Hindlimb muscle (tissue), 1 donor: Measurements from ENCODE around the gene DGKD. TPM values are rescaled to one million over a fixed set of nuclear protein-coding genes. Genes with fewer than 3 reads are reported as not detected.

Experiments
- DNase-seq: peaks from one replicate; pipeline ENCODE4 v3.0.0-alpha.2; 2013
- polyA plus RNA-seq: library from polyadenylated mRNA; unstranded; fragments of 120-200 nt; gene quantifications from one replicate; pipeline ENCODE4 v1.2.1, GENCODE V29; 2013; ENCODE audit not compliant: insufficient read length

Gene DGKD
- polyA plus RNA-seq, 1 donor, result 26.1 TPM

GRCh38 chr2:233339427-233339826, 14.9 kb upstream of the DGKD start:
- DNase-seq, result no peak

DNA sequence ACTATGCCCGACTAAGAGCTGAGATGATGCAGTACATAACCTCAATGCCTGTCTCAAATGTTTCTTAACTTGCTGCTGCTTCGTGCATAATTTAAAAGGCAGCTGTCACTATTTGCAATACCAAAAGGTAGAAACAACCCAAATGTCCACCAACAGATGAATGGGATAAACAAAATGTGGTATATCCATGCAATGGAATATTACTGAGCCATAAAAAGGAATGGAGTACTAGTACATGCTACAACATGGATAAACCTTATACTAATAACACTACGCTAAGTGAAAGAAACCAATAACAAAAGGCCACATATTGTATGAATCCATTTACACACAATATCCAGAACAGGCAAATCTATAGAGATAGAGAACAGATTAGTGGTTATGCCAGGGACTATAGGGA, 13.0 kb upstream of the DGKD start:
- no peak for DNase-seq

GRCh38 chr2:233342301-233342700, 12.0 kb upstream of the DGKD start:
- no peak for DNase-seq

DNA sequence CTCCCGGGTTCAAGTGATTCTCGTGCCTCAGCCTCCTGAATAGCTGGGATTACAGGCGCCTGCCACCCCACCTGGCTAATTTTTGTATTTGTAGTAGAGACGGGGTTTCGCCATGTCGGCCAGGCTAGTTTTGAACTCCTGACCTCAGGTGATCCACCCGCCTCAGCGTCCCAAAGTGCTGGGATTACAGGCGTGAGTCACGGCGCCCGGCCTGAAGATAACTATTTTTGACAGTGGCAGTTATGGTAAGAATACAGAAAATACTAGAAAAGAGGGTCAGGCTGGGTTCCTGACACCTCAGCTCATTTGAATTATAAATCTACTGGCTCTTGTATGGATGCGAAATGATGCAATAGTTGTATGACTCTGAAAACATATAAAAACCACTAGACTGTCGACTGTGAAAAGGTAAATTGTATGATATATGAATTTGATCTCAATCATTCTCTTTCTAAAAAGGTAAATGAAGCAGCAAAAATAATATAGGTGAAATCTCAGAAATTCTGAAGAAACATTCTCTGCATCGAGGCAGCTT, 11.1 kb upstream of the DGKD start:
- no peak for DNase-seq

DNA sequence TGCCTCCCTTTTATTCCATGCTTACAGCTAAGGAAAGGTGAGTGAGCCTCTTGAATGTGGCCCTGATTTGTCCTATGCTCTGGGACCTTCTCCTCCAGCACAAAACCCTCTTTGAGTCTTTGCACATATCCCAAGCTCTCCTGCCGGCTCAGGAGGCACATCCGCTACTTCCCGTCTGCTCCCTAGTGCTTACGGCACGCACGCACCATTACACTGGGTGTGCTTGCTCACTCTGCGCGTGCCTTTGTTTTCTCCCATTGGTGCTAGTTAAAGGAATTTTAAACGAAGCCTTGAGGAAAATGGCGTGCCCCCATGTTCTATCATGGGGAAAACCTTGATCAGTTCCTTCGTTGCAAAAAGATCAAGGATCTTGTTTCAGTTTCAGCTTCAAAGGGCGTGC, 7.9 kb upstream of the DGKD start:
- no peak for DNase-seq

DNA sequence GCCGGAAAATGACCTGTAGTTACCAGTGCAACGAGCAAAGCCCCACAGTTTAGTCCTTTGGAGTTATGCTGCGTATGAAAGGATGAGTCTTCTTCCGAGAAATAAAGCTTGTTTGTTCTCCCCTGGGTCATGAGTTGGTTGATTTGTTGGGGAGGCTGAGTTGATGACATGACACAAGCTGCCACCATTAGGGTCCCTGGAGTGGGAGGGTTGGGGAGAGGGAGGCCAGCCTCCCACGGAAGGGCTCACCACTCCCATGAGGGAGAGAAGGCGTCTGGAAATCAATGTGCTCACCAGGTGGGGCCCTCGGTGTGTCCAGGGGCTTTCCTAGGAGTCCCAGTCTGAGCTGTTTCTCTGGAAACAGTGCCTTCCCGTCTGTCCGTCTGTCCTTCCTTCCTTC, 7.4 kb upstream of the DGKD start:
- DNase-seq, result no peak

DNA sequence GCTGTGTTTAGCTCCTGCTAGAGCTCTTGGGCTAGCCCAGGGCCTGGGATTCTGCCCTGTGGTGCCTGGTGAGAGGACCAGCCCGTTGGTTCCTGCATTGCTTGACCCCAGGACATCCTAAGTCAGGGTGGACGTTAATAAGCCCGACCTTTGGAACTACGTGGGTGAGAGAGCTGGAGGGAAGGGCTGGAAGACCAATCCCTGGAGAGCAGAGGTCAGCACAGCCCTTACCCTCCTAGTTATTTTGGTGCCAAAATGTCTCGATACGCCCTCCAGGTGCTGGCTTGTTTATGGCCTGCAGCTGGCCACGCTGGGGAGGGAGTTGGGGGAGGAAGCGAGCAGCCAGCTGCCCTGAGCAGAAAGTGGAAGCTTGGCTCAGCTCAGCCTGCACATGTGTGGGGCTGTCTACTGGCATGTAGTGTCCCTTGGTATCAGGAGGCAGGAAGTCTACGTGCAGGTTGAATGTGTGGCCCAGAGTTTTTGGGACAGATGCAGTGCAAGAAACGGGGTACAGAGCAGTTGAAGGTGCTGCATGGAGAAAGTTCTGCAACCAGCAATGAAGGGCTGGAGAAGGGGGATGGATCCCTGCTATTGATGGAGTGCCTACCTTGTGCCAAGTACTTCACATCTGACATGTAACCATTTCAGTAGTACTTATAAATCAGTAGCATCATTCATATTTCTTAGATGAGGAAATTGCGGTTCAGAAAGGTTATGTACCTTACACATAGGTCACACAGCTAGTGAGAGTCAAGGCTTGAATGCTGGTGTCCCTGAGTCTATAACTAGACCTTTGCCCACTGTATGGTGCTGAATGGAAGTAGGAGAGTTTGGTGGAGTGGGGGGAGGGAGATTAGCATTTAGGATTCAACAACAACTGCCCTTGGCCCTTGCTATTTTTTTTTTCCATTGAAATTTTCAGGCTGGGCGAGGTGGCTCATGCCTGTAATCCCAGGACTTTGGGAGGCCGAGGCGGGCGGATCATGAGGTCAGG, 5.0 kb upstream of the DGKD start:
- DNase-seq, result peak; percentile 64

DNA sequence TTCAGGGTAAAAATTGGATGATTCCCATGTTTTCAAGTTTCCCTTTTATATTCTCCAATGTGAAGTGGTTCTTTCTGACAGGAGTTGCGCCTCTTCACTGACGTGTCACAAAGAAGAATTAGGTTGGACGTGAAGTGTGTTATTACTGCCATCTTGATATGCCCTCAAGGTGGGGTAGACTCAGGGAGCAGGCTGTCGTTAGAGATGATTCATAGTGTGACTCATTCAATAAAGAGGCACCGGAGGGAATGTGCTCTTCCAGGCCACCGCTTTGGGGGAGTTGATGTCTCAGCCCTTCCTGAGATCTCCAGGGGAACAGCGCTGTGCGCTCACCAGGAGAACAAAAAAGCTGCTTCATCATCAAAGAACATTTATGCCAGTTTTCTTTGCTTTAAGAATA, 3.6 kb upstream of the DGKD start:
- DNase-seq, result no peak

GRCh38 chr2:233351423-233351822, 2.9 kb upstream of the DGKD start:
- no peak for DNase-seq

GRCh38 chr2:233352141-233352842, 2.0 kb upstream of the DGKD start:
- DNase-seq, result no peak

DNA sequence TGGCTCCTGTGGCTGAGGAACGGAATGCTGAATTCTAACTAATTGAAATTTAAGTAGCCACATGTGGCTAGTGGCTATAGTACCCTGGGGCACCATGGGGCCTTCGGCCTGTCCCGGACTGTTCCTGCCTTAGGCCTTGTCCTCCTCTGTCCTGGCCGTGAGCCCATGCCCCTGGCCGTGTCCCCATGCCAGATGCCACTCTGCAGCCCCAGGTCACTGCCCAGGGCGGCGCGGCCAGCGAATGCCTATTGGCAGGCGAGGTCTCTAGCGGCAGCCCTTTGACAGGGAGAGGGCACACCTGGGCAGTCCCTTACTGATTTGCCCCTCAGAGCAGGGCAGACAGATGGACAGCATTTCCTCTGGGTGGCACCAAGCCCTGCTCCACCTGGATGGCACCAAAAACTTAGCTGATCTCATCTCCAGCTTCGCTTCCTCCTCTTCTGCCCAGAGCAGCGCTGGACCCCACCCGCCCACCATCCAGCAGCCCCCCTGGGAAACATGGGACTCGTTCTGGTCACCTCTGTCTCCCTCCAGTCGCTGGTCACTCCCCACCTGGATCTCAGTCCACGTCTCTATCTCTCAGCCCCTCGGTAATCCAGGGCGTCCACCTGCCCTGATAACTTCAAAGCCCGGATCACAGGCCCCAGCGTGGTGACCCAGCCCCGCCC, 1.1 kb upstream of the DGKD start:
- no peak for DNase-seq

DNA sequence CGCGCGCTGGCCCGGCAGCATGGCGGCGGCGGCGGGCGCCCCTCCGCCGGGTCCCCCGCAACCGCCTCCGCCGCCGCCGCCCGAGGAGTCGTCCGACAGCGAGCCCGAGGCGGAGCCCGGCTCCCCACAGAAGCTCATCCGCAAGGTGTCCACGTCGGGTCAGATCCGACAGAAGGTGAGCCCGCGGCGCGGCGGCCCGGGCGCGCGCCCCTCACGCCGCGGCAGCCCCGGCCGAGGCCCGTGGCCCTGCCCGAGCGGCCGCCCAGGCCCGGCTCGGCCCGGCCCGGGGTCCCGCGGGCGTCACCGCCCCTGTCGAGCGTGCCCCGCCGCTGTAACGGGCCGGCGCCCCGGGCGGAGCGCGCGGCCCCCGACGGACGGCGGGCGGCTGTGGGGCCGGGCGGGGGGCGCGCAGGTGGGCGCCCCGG, 218 bp downstream of the DGKD start:
- DNase-seq, result no peak

- DNase-seq, result no peak
Observed at GRCh38 chr2:233354971-233355574, 779 bp downstream of the DGKD start.

DNA sequence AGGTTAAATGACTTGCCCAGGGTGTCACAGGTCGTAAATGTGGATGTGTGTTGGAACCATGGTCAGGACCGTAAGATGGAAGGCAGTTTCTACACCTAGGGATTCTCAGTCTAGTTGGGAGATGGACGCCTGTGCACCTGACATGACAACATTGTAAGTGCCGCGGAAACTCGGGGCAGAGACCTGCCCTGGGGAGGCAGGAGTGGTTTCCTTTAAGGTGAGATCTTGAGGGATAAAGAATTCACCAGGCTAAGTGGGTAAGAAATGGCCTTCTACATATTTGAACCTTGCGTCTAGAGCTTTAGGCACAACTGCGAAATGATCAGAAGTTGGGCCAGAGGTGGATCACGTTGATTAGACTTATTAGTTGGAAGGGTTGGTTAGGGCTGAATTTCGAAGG, 1.6 kb downstream of the DGKD start:
- DNase-seq, result no peak

DNA sequence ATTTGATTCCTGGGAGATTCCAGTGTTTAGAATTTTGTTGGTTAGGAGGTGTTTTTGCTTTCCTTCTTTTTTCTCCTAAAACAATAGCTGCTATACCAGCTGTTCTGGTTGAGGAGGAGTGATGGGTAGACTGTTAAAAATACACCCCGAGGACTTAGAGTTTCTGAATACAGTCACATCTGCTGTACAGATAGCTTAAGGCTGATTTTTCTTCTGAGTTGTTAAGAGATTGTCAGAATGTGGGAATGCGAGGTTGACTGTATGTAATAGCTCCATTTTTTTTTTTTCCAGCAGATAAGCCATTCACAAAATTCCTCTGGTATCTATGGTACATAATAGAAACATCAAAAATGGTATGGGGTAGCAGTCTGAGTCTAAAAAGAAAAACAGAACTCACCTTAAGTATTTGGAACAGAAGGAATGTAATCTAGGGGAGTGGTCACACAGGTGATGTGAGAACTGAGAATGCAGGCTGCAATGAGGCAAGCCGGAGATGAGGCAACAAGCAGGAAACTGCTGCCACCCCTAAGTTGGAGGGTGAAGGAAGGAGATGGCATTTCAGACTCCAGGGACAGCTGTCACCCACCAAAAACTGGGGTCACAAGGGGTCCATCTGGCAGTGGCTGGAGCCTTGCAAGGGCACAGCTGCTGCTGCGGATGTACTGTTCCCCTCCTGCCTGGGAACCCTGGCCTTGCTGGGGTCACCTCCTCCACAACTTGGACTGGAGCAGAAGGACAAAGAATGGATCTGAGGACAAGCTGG, 2.4 kb downstream of the DGKD start:
- no peak for DNase-seq

- DNase-seq, result no peak
Observed at GRCh38 chr2:233358335-233358734, 4.0 kb downstream of the DGKD start.

GRCh38 chr2:233358947-233359346, 4.7 kb downstream of the DGKD start:
- no peak for DNase-seq

DNA sequence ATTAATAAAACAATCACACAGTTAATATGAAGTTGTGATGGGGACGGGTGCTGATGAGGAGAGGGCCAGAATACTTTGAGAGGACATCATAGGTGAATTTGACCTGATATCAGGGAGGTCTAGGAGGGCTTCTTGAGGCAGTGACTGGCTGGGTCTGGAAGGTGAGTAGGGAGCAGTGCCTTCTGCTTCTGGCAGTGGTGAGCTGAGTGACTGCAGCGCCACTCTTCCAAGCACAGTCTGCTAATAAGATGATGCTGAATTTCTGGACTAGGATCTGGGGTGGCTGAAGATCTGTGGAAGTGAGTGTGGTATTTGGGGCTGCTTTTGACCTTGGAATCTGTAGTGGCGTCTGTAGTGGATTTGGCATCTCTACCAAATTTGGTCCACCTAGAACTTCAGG, 5.5 kb downstream of the DGKD start:
- DNase-seq, result no peak

DNA sequence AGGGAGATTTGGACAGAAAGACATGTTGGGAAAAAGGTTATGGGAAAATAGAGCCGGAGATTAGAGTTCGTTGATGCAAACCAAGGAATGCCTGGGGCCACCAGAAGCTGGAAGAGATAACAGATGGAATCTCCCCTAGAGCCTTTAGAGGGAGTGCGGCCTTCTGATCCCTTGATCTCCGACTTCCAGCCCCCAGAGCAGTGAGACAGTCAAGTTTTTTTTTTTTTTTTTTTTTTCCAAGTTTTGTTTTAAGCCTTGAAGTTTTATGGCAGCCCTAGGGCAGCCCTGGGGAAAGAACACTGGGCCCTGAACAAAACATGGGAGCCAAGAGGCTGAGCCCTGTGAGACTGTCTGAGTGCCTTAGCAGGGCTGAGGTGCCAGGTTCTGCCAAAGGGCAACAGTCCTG, 6.5 kb downstream of the DGKD start:
- no peak for DNase-seq

DNA sequence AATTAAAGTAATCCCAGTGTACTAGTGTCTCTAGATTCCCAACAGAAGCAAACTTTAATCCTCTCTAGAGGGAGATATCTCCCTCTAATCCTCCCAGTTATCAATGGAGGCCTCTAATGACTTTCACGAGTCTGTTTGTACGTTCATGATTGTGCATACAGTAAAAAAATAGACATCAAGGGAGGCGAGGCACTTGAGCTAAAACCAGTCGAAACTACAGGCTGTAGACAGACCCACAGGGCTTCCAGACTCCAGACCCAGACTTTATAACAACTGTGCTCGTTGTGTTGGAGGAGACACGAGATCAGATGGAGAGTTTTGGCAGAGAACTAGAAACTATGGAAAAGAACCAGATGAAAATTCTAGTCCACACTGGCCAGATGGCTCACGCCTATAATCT, 7.0 kb downstream of the DGKD start:
- DNase-seq, result no peak

GRCh38 chr2:233362742-233363141, 8.4 kb downstream of the DGKD start:
- DNase-seq, result no peak

DNA sequence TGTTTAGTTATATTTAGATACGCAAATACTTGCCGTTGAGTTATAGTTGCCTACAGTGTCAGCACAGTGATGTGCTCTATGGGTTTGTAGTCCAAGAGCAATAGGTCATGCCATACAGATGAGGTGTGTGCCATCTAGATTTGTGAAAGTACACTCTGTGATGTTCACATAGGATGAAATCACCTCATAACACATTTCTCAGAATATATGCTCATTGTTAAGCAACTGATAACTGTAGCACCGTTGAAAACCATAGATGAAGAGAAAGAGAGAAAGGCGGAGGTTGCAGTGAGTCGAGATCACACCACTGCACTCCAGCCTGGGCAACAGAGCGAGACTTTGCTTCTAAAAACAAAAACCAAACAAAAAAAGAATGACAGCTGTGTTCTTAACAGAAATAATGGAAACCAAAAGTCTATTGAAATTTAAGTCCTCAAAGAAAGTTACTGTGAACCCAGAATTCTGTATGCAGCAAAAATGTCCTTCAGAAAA, 9.5 kb downstream of the DGKD start:
- no peak for DNase-seq
